ENCODE results near the gene MYT1.

GRCh38 chr20:64130876-64131275 lies 33.4 kb upstream of the MYT1 start:
- TF ChIP-seq JUND (IDR thresholded peaks at IDR 0.05), result no peak
- TF ChIP-seq CTCF (IDR thresholded peaks at IDR 0.05; ENCODE audit: low read depth, low read length, missing input control), result no peak
- TF ChIP-seq YY1 (IDR thresholded peaks at IDR 0.05), result no peak
- TF ChIP-seq SP1 (IDR thresholded peaks at IDR 0.05), result no peak
